AG10803 (cell line): ENCODE results near the gene ABCA3.
"Not testable (repeated sequence)": the region's sequence is repeated elsewhere in the genome, so short reads cannot be mapped to it uniquely, and the experiment has no call there.

Experiments
- DNase-seq: peaks from one replicate; pipeline ENCODE4 v3.0.0; 2010; ENCODE audit warnings: low read depth
- H3K4me3 ChIP-seq: 2 replicates; pipeline ENCODE4 v1.5.1; 2011; ENCODE audit warnings: mild to moderate bottlenecking, low read length, control low read depth
- CTCF ChIP-seq: conservative IDR thresholded peaks from 2 replicates; pipeline ENCODE4 v1.5.1; 2011; ENCODE audit warnings: mild to moderate bottlenecking, low read length, control low read depth, inconsistent platforms

Gene ABCA3

GRCh38 chr16:2260250-2260649 is 80.3 kb downstream of the ABCA3 start:
- no peak for DNase-seq

GRCh38 chr16:2258530-2258929 is 82.0 kb downstream of the ABCA3 start:
- DNase-seq, H3K4me3 ChIP-seq: not testable (repeated sequence)

More at GRCh38 chr16:2260250-2260649, 80.3 kb downstream of the ABCA3 start:
- no peak for TF ChIP-seq CTCF
- no peak overlapping the region for H3K4me3 ChIP-seq

GRCh38 chr16:2257726-2258125 is 82.8 kb downstream of the ABCA3 start:
- TF ChIP-seq CTCF: no peak
- H3K4me3 ChIP-seq: no peak overlapping the region
- DNase-seq: no peak

- H3K4me3 ChIP-seq: no peak overlapping the region
- TF ChIP-seq CTCF: no peak
- no peak for DNase-seq
Observed at GRCh38 chr16:2256531-2257140, 83.9 kb downstream of the ABCA3 start.

GRCh38 chr16:2253293-2253692 is 87.2 kb downstream of the ABCA3 start:
- H3K4me3 ChIP-seq: no peak overlapping the region
- no peak for DNase-seq
- TF ChIP-seq CTCF: no peak

- no peak for TF ChIP-seq CTCF
- H3K4me3 ChIP-seq: no peak overlapping the region
- DNase-seq: no peak
Observed at GRCh38 chr16:2252806-2253148, 87.8 kb downstream of the ABCA3 start.

GRCh38 chr16:2251296-2252111 is 89.0 kb downstream of the ABCA3 start, which contains the start of gene ECI1:
TSS of gene ECI1 (minus strand) at chr16:2251587. CDS start at chr16:2251566, 21 bp downstream.
- peak; percentile 94 for DNase-seq
- H3K4me3 ChIP-seq: peak within 1 kb of the TSS; percentile 73
- TF ChIP-seq CTCF: peak; percentile 54
